HG02759 (cell line): ENCODE measurements around the gene MS4A5.
"Not testable (repeated sequence)": the region's sequence is repeated elsewhere in the genome, so short reads cannot be mapped to it uniquely, and the experiment has no call there.

Experiments used
- ATAC-seq: cut with Tn5 transposase; IDR thresholded peaks from one replicate; pipeline ENCODE4 v1.9.1; 2021; ENCODE audit warnings: mild to moderate bottlenecking, moderate library complexity; ENCODE audit not compliant: unreplicated experiment

MS4A5 gene, protein sequence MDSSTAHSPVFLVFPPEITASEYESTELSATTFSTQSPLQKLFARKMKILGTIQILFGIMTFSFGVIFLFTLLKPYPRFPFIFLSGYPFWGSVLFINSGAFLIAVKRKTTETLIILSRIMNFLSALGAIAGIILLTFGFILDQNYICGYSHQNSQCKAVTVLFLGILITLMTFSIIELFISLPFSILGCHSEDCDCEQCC

DNA sequence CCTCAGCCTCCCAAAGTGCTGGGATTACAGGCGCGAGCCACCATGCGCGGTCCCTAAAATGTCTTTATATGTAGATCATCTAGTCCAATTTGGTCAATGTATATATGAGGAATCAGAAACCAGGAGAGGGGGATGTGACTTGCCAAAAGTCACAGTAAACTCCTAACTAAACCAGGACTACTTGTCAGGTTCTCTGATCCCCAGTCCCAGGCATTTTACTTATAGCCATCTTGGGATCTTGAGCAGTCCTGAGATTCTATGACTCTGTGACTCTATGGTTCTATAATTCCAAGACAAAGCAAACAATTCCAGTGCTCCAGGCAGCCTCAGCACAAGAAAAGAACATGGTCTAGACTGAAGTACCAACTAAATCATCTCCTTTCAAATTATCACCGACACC, at the start of gene MS4A5:
TSS of gene MS4A5 (plus strand) at position 301 of the 400 bp plus-strand sequence. CDS start 103 bp downstream, outside the sequence.
- ATAC-seq = no peak

- ATAC-seq = peak; percentile 98
Observed at GRCh38 chr11:60389279-60389910, 40.0 kb upstream of the MS4A5 start.

GRCh38 chr11:60390419-60390818, 39.0 kb upstream of the MS4A5 start:
- ATAC-seq = no peak

GRCh38 chr11:60392361-60392760, 37.0 kb upstream of the MS4A5 start:
- no peak for ATAC-seq

- no peak for ATAC-seq
Observed at GRCh38 chr11:60393016-60393415, 36.4 kb upstream of the MS4A5 start.

DNA sequence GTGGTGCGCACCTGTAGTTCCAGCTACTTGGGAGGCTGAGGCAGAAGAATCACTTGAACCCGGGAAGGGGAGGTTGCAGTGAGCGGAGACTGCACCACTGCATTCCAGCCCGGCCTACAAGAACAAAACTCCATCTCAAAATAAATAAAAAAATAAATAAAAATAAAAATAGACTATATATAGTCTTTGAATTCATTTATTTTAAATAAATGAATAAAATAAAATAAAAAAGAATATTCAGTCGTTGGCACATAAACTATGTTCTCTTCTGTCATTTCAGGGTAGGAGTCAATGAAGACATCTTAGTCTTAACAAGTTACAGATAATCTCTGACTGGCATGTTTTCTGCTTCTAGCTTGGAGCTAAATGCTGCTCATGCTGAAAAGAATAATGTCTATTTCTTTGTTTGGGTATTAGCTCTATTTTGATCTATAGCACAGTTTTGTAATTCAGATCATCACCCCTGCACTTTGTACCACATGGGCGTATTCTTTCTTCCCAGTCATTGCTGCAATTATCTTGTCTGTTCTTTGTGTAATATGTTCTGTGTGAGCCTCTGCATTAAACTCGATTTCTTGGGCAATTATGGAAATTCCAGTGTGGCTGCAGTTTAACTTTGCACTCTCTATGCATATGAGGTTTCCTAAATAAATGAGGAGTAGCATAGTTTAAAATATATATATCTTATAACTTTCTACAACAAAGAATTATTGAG, 34.5 kb upstream of the MS4A5 start:
- ATAC-seq = no peak

- no peak for ATAC-seq
Observed at GRCh38 chr11:60396382-60396781, 33.0 kb upstream of the MS4A5 start, which contains the start of gene MS4A14. MS4A14 (plus strand) TSS chr11:60396459; CDS start chr11:60396579, 120 bp downstream.

- ATAC-seq = no peak
Observed at GRCh38 chr11:60396799-60397198, 32.6 kb upstream of the MS4A5 start.

GRCh38 chr11:60420015-60420414, 9.4 kb upstream of the MS4A5 start:
- no peak for ATAC-seq

DNA sequence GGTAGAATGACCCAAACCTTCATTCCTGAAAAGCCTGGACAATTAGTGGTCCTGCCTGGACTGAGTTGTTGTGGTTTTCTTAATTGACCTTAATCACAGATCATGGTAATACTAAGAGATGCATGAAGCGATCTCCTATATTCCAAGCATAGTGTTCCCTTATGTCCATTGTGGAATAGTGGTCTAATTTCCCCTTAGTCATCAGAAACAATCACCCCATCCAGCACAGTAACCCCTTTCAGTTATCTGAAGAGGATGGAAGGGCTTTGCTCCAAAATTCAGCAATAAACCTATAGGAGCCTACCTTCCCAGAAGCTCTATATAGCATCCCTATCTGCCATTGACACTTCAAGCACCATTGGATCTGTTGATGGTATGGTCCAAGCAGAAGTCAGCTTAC, 6.8 kb upstream of the MS4A5 start:
- ATAC-seq = no peak

DNA sequence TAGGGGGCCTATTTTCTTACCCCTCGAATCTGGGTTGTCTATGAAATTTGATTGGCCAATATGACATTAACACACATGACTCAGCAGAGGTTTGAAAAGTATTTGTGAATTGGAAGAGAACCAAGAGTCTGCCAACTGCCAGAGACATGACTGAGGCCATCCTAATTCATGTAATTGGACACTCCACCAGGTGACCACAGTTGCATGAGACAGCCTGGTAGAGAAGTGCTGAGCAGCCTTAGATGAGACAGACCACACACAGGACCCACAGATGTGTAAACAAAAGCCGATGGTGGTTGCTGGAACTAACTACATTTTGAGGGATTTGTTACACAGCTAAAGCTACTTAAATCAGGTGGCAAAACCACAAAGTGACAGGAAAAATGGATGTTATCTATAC, 855 bp upstream of the MS4A5 start:
- no peak for ATAC-seq

GRCh38 chr11:60431251-60431650, 1.9 kb downstream of the MS4A5 start:
- no peak for ATAC-seq

DNA sequence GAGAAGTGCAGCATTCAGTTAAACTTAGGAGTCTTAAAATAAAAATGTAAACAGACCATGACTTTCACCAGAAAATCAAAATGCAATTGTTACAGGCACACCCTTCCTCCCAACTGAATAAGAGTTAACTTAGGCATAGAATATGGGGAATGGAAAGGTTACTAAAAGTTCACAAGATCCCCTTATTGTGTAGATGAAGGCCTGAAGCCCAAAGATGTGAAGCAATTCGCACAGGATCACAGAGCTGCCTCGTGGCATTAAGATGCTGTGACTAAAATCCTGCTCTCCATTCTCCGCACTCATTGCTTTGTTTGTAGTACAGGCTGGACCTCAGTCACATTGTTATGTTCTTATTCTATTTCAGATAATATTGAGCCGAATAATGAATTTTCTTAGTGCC, 4.0 kb downstream of the MS4A5 start:
- ATAC-seq = no peak

DNA sequence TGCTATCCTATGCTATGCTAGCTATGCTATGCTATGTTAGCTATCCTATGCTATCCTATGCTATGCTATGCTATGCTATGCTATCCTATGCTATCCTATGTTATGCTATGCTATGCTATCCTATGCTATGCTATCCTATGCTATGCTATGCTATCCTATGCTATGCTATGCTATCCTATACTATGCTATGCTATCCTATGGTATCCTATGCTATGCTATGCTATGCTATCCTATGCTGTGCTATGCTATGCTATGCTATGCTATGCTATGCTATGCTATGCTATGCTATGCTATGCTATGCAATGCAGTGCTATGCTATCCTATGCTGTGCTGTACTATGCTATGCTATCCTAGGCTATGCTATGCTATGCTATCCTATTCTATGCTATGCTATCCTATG, 17.7 kb downstream of the MS4A5 start:
- ATAC-seq = no peak

DNA sequence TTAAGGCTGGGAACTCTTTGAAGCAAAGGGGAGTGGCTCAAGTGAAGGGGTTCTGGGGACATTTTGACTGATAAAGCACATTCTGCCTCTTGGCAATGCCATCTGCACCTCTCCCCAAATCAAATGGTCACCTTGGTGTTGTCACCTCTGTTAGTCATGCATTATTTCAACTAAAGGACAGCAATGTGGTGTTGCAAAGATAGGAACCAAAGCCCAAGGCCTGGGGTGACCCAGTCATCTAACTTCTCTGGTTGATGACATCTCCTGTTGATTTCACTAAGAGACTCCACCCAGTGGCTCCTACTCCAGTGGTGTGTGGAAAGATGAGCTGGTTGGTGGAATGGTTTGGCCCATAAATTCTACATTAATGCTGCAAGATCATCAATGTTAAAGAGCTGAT, 18.5 kb downstream of the MS4A5 start:
- no peak for ATAC-seq

GRCh38 chr11:60451185-60451584, 21.8 kb downstream of the MS4A5 start:
- not testable (repeated sequence) for ATAC-seq

- no peak for ATAC-seq
Observed at GRCh38 chr11:60454212-60454611, 24.8 kb downstream of the MS4A5 start.

DNA sequence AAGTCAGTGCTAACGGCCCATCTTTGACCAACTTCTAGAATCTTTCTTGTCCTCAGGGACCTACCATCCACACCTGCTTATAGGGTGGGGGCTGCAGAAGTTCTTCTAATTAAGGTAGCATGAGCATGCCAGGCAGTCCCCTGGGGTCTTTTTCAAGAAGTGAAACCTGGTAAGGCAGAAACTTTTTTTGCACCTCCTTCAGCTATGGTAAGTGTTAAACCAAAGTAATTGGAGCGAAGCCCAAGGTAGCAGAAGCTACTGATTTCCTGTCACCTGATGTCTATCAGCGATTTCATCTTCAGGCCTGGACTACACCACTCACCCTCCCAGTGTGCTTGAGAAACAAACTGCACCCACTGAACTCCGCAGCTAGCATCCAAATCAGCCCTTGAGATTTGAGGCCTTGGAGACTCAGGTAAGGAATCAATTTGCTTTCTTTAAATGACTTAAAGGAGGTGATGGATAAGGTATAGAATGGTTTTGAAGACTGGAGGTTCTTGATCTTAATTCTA, 26.2 kb downstream of the MS4A5 start, which contains the start of gene MS4A1:
TSS of gene MS4A1 (plus strand) at position 317 of the 512 bp plus-strand sequence. CDS start 6,528 bp downstream, outside the sequence.
- ATAC-seq = peak; percentile 91

DNA sequence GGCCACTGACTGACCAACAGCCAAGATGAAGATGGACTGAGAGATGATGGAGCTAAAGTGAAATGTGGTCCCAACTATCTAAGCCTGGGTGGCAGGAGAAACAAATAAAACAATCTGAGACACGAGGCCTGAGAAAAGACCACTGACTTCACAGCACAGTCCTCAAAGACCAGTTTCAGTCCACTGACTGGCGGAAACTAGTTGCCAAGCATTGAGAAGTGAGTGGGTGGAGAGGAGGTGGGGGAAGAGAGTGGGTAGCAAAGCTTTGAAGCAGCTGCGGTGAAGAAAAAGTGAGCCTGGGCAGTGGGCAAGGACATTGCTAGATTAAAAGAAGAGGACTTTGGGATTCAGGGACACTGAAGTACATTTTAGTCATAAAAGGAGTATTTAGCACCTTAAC, 28.2 kb downstream of the MS4A5 start:
- peak; percentile 37 for ATAC-seq

- ATAC-seq = no peak
Observed at GRCh38 chr11:60459345-60459744, 30.0 kb downstream of the MS4A5 start.

DNA sequence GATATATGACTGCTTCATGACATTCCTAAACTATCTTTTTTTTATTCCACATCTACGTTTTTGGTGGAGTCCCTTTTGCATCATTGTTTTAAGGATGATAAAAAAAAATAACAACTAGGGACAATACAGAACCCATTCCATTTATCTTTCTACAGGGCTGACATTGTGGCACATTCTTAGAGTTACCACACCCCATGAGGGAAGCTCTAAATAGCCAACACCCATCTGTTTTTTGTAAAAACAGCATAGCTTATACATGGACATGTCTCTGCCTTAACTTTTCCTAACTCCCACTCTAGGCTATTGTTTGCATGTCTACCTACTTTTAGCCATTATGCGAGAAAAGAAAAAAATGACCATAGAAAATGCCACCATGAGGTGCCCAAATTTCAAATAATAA, 39.5 kb downstream of the MS4A5 start:
- ATAC-seq = no peak

GRCh38 chr11:60469723-60470122, 40.4 kb downstream of the MS4A5 start:
- no peak for ATAC-seq
